Measurements from ENCODE around the gene NTN3.

Gene NTN3

DNA sequence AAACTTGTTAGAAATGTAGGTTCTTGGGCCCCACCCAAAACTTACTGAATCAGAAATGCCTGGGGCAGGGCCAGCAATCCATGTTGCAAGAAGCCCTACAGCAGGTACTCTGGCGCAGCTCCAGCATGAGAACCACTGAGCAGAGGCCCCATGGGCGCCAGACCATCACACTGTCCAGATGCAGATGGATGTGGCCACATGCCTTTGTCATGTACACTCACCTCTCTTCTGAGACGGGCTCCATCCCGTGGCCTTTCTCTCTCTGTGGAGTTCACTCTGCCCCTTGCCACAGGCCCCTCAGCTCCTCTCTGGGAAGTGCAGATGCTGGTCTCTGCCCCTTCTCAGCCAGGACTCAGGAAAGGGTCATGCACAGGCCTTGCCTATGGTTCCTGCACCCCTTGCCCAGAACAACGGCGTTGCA is 44.1 kb upstream of the NTN3 start:
- H3K27ac ChIP-seq, result peak overlapping the region; percentile 79
- POLR2A ChIA-PET (ENCODE audit: low non-redundant PET), result no interaction called here
- CTCF ChIA-PET, result no interaction called here
- peak; percentile 27 for DNase-seq (ENCODE audit: low spot score)
- TF ChIP-seq, protein P1, sequence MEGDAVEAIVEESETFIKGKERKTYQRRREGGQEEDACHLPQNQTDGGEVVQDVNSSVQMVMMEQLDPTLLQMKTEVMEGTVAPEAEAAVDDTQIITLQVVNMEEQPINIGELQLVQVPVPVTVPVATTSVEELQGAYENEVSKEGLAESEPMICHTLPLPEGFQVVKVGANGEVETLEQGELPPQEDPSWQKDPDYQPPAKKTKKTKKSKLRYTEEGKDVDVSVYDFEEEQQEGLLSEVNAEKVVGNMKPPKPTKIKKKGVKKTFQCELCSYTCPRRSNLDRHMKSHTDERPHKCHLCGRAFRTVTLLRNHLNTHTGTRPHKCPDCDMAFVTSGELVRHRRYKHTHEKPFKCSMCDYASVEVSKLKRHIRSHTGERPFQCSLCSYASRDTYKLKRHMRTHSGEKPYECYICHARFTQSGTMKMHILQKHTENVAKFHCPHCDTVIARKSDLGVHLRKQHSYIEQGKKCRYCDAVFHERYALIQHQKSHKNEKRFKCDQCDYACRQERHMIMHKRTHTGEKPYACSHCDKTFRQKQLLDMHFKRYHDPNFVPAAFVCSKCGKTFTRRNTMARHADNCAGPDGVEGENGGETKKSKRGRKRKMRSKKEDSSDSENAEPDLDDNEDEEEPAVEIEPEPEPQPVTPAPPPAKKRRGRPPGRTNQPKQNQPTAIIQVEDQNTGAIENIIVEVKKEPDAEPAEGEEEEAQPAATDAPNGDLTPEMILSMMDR (conservative IDR thresholded peaks at IDR 0.05; ENCODE audit: low read depth), result no peak

DNA sequence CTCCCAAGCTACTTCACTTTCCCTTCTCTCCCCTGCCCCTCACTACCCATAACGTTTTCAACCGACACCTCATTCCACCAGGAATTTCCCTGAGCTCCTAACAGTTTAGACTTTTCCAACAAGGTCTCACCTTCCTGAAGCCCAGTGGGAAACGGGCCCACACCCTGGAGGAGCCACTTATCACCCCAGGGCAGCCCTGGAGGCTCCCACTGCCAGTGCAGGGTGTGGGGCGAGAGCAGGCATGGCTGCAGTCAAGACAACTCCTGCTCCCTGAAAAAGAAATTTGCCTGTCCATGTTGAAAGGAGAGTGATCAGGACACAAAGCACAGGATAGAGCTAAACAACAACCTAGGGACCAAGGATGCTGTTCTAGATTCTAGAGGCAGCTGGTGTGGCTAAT is 43.6 kb upstream of the NTN3 start:
- H3K27ac ChIP-seq, result peak overlapping the region; percentile 79
- POLR2A ChIA-PET (ENCODE audit: low non-redundant PET), result no interaction called here
- no peak for DNase-seq (ENCODE audit: low spot score)
- TF ChIP-seq, protein P1 (conservative IDR thresholded peaks at IDR 0.05; ENCODE audit: low read depth), result no peak
- CTCF ChIA-PET, result interaction anchor here (0.8 kb wide), 1 partner anchor 36 kb away, joined by 3 read pairs; no protein-coding TSS in a partner anchor

DNA sequence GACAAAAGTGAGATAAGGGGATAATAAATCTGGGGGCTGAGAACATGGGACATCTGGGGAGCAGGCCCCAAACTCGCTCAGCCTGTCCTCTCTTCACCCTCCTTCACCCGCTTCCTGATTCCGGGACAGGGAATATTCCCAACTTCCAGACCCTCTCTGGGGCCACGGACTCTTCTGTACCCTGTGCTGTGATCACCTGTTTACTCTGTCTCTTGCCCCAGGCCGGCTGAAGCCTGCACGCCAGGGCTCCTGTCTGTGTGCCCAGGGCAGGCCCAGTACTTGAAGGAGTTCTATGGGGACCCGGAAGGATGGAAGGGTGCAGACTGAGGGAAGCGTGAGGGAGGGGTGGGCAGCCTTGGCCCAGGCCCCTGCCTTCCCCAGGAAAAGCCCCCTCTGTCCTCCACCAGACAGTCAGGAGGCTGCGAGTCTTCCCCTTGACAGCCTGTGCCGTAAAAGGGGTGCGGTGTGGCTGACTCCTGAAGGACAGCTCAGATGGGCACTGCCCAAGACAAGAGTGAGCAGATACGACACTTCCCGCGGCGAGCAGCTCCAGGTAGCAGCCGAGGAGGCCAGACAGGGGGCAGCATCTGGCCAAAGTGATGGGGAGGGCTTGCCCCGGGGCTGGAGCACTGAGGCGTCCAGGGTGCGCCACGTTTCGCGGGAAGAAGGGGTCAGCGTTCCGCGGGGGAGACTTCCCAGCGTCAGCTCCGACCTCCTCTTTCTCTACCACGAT is 42.9 kb upstream of the NTN3 start:
- peak; percentile 26 for DNase-seq (ENCODE audit: low spot score)
- peak overlapping the region; percentile 79 for H3K27ac ChIP-seq
- ChIA-PET CTCF (interaction anchor here (0.6 to 3.3 kb wide), 5 partner anchors 11 to 599 kb away, joined by 3 to 14 read pairs (median 4); no protein-coding TSS in a partner anchor), POLR2A (ENCODE audit: low non-redundant PET) (no interaction called here)
- TF ChIP-seq, protein P1 (conservative IDR thresholded peaks at IDR 0.05; ENCODE audit: low read depth), result peak; percentile 16; the same call in 1 of the 2 replicates

DNA sequence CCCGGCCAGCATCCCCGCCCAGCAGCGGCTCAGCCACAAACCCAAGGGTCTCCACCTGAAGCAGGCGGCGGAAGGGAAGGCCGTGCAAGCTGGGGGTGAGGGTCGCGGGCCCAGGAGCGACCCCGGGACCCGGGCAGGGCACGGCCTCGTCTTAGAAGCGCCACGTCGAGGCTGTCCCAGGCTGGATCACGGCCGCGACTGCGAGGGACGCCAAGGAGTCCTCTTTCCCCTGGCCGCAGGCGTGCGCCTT is 42.4 kb upstream of the NTN3 start:
- ChIA-PET POLR2A (ENCODE audit: low non-redundant PET) (no interaction called here), CTCF (interaction anchor here (0.9 to 3.3 kb wide), 3 partner anchors 11 to 598 kb away, joined by 4 to 14 read pairs (median 5); no protein-coding TSS in a partner anchor)
- TF ChIP-seq, protein P1 (conservative IDR thresholded peaks at IDR 0.05; ENCODE audit: low read depth), result 0 out of 2 replicates have a peak, but pooled peaks have one; percentile 1
- peak overlapping the region; percentile 79 for H3K27ac ChIP-seq
- DNase-seq (ENCODE audit: low spot score), result no peak

DNA sequence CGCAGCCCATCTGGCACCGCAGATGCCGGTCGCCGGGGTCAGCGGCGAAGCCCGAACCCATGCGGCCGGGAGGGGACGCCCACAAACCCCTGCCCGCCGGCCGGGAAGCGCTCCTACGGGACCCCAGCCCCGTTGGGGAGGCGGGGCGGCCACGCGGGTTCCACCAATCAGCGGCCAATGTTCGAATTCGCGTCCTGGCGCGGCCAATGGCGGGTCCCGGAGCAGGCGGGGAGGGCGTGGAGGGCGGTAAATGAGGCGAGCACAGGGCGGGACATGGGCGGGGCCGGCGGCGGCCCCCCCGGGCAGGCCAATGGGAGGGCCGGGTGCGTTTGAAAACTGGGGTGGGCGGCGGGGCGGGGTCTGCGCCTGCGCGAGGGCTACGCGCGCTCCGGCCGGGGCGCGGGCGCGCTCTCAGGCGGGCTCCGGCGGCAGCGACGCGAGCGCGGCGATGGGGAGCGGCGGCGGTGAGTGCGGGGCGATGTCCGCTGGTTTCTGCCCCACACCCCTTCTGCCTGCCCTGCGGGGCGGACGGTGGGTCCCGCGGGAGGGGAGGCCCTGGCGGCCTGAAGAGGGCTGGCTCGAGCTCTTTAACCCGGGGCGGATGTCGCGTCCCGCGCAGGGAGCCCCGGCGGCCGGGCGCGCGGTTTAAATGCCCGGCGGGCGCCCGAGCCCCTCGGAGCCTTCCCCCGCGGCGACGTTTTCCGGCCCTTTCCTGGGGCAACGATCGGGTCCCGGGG is 41.9 kb upstream of the NTN3 start, which contains the start of gene CCNF:
CCNF (plus strand) TSS at position 414 of the 737 bp plus-strand sequence; CDS start at position 449, 35 bp downstream.
- H3K27ac ChIP-seq, result peak within 1 kb of the TSS; percentile 79
- peak; percentile 99 for DNase-seq (ENCODE audit: low spot score)
- POLR2A ChIA-PET (ENCODE audit: low non-redundant PET), result interaction anchor here (1.0 kb wide), 1 partner anchor 69 kb away, joined by 4 read pairs; no protein-coding TSS in a partner anchor
- CTCF ChIA-PET, result interaction anchor here (0.6 to 3.3 kb wide), 7 partner anchors 11 to 1025 kb away, joined by 3 to 14 read pairs (median 5); no protein-coding TSS in a partner anchor
- TF ChIP-seq, protein P1 (conservative IDR thresholded peaks at IDR 0.05; ENCODE audit: low read depth), result no peak
